Neural progenitor cell (in vitro differentiated cells): ENCODE data around the gene TRAK1. TPM values are rescaled to one million over a fixed set of nuclear protein-coding genes. Genes with fewer than 3 reads are reported as not detected.

Experiments
- DNase-seq: peaks from one replicate; pipeline ENCODE4 v3.0.0-alpha.2; 2016; ENCODE audit warnings: low spot score
- H2AFZ ChIP-seq: fragments of 200-600 bp; sonication (generic); replicated peaks from 2 replicates; pipeline ENCODE4 v1.6.1; 2016; ENCODE audit warnings: antibody characterized with exemption
- H3F3A ChIP-seq: fragments of 200-600 bp; sonication (generic); 2 replicates; pipeline ENCODE4 v1.6.1; 2016; ENCODE audit warnings: antibody characterized with exemption, low read depth
- H3K27ac ChIP-seq: fragments of 200-600 bp; sonication (generic); 2 replicates; pipeline ENCODE4 v1.5.1; 2016; ENCODE audit warnings: mild to moderate bottlenecking
- H3K27me3 ChIP-seq: fragments of 200-600 bp; sonication (generic); 2 replicates; pipeline ENCODE4 v1.6.1; 2016; ENCODE audit warnings: mild to moderate bottlenecking, moderate library complexity
- H3K36me3 ChIP-seq: fragments of 200-600 bp; sonication (generic); 2 replicates; pipeline ENCODE4 v1.5.1; 2016
- H3K4me1 ChIP-seq: fragments of 200-600 bp; sonication (generic); 2 replicates; pipeline ENCODE4 v1.6.1; 2016; ENCODE audit warnings: mixed run types
- H3K4me2 ChIP-seq: fragments of 200-600 bp; sonication (generic); 2 replicates; pipeline ENCODE4 v1.6.1; 2016
- H3K4me3 ChIP-seq: fragments of 200-600 bp; sonication (generic); 2 replicates; pipeline ENCODE4 v1.5.1; 2016
- H3K79me2 ChIP-seq: fragments of 200-600 bp; sonication (generic); 2 replicates; pipeline ENCODE4 v1.6.1; 2016; ENCODE audit warnings: low read depth
- H3K9ac ChIP-seq: fragments of 200-600 bp; sonication (generic); 2 replicates; pipeline ENCODE4 v1.6.1; 2016
- H3K9me3 ChIP-seq: fragments of 200-600 bp; sonication (generic); 2 replicates; pipeline ENCODE4 v1.5.1; 2016; ENCODE audit warnings: low read depth
- H4K20me1 ChIP-seq: fragments of 200-600 bp; sonication (generic); 2 replicates; pipeline ENCODE4 v1.6.1; 2016; ENCODE audit warnings: low read depth
- H3K27ac Mint-ChIP-seq: 3 replicates; pipeline ENCODE4 v1.8.0; 2021; ENCODE audit warnings: mixed read lengths
- H3K27me3 Mint-ChIP-seq: 2 replicates; pipeline ENCODE4 v1.8.0; 2022; ENCODE audit warnings: low read depth, mild to moderate bottlenecking, inconsistent platforms, moderate library complexity, mixed read lengths; ENCODE audit not compliant: insufficient read depth
- H3K36me3 Mint-ChIP-seq: 3 replicates; pipeline ENCODE4 v1.8.0; 2021; ENCODE audit warnings: mixed read lengths
- H3K4me1 Mint-ChIP-seq: 3 replicates; pipeline ENCODE4 v1.8.0; 2021; ENCODE audit warnings: mixed read lengths
- H3K4me3 Mint-ChIP-seq: 3 replicates; pipeline ENCODE4 v1.8.0; 2021; ENCODE audit warnings: mild to moderate bottlenecking, moderate library complexity, mixed read lengths
- H3K9me3 Mint-ChIP-seq: 3 replicates; pipeline ENCODE4 v1.8.0; 2020; ENCODE audit warnings: mixed read lengths
- EZH2 ChIP-seq: fragments of 200-600 bp; sonication (generic); IDR thresholded peaks from 2 replicates; pipeline ENCODE4 v1.6.1; 2017; ENCODE audit warnings: antibody characterized with exemption, mild to moderate bottlenecking, moderate library complexity
- EZH2phosphoT487 ChIP-seq: fragments of 200-600 bp; sonication (generic); IDR thresholded peaks from 2 replicates; pipeline ENCODE4 v1.6.1; 2017; ENCODE audit warnings: antibody characterized with exemption
- total RNA-seq: library from RNA; depleted of rRNA; stranded (reverse); fragments of >200 nt; gene quantifications from 2 replicates; pipeline ENCODE4 v1.2.3, GENCODE V29; 2015; ENCODE audit warnings: low replicate concordance
- TF ChIP-seq, protein P1 (sequence below): fragments of 200-600 bp; sonication (generic); IDR thresholded peaks from 2 replicates; pipeline ENCODE4 v1.5.1; 2017; ENCODE audit warnings: antibody characterized with exemption, mild to moderate bottlenecking

The TRAK1 gene
- total RNA-seq, 1 donor from 2014 or later: 32.2 TPM

DNA sequence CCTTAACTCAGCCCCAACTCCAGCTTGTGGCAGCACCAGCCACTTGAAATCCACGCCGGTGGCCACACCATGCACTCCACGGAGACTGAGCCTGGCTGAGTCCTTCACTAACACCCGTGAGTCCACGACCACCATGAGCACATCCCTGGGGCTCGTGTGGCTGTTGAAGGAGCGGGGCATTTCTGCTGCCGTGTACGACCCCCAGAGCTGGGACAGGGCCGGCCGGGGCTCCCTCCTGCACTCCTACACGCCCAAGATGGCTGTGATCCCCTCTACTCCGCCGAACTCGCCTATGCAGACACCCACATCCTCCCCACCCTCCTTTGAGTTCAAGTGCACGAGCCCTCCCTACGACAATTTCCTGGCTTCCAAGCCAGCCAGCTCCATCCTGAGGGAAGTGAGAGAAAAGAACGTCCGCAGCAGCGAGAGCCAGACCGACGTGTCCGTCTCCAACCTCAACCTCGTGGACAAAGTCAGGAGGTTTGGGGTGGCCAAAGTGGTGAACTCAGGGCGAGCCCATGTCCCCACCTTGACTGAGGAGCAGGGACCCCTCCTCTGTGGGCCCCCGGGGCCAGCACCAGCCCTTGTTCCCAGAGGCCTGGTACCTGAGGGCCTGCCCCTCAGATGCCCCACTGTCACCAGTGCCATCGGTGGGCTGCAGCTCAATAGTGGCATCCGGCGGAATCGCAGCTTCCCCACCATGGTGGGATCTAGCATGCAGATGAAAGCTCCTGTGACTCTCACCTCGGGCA is 132.0 kb downstream of the TRAK1 start:
- H3K36me3 ChIP-seq: no peaks in the 10 kb centered on the region
- no peak overlapping the region for H3K27ac Mint-ChIP-seq
- no peaks in the 10 kb centered on the region for H3K27me3 ChIP-seq
- DNase-seq: no peak
- no peak overlapping the region for H2AFZ ChIP-seq
- H3K4me2 ChIP-seq: no peak overlapping the region
- no peaks in the 10 kb centered on the region for H3F3A ChIP-seq
- H4K20me1 ChIP-seq: no peaks in the 10 kb centered on the region
- H3K4me1 ChIP-seq: peaks cover 6% of the 10 kb centered on the region
- peaks cover 19% of the 10 kb centered on the region for H3K36me3 Mint-ChIP-seq
- no peaks in the 10 kb centered on the region for H3K79me2 ChIP-seq
- no peak overlapping the region for H3K27ac ChIP-seq
- peaks cover 5% of the 10 kb centered on the region for H3K27me3 Mint-ChIP-seq
- H3K9ac ChIP-seq: no peak overlapping the region
- no peaks in the 10 kb centered on the region for H3K9me3 Mint-ChIP-seq
- H3K4me1 Mint-ChIP-seq: no peaks in the 10 kb centered on the region
- no peak for TF ChIP-seq EZH2
- TF ChIP-seq, protein P1, sequence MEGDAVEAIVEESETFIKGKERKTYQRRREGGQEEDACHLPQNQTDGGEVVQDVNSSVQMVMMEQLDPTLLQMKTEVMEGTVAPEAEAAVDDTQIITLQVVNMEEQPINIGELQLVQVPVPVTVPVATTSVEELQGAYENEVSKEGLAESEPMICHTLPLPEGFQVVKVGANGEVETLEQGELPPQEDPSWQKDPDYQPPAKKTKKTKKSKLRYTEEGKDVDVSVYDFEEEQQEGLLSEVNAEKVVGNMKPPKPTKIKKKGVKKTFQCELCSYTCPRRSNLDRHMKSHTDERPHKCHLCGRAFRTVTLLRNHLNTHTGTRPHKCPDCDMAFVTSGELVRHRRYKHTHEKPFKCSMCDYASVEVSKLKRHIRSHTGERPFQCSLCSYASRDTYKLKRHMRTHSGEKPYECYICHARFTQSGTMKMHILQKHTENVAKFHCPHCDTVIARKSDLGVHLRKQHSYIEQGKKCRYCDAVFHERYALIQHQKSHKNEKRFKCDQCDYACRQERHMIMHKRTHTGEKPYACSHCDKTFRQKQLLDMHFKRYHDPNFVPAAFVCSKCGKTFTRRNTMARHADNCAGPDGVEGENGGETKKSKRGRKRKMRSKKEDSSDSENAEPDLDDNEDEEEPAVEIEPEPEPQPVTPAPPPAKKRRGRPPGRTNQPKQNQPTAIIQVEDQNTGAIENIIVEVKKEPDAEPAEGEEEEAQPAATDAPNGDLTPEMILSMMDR: no peak
- no peak for TF ChIP-seq EZH2phosphoT487
- no peaks in the 10 kb centered on the region for H3K9me3 ChIP-seq
- no peak overlapping the region for H3K4me3 Mint-ChIP-seq
- H3K4me3 ChIP-seq: no peak overlapping the region

DNA sequence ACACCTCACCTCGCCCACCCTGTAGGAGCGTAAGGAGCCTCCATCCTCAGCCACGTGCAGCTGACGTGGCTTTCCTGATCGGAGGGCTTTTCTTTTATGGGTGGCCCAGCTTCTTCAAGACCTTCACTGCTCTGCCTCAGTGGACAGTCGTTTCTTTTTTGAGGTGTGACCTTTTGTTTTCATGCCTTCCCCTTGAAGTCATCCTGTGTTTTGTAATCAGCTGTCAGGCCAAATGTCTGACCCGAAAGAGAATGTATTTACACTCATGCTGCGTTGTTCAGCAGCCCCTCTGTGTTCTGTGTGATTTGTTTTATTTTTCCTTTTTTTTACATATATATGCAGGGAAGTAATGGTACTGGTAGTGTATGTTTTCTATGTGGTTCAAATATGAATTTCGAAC is 133.0 kb downstream of the TRAK1 start:
- H3K27ac Mint-ChIP-seq: no peak overlapping the region
- no peak overlapping the region for H3K4me3 Mint-ChIP-seq
- Histone ChIP-seq H3K9me3 (no peaks in the 10 kb centered on the region), H3F3A (no peaks in the 10 kb centered on the region), H4K20me1 (no peaks in the 10 kb centered on the region), H3K4me2 (no peak overlapping the region), H3K27me3 (no peaks in the 10 kb centered on the region), H3K9ac (no peak overlapping the region), H3K4me1 (peaks cover 6% of the 10 kb centered on the region), H3K27ac (no peak overlapping the region), H3K79me2 (no peaks in the 10 kb centered on the region), H3K36me3 (no peaks in the 10 kb centered on the region), H3K4me3 (no peak overlapping the region), H2AFZ (no peak overlapping the region)
- H3K9me3 Mint-ChIP-seq: no peaks in the 10 kb centered on the region
- H3K36me3 Mint-ChIP-seq: peaks cover 19% of the 10 kb centered on the region
- TF ChIP-seq, protein P1: no peak
- no peak for TF ChIP-seq EZH2phosphoT487
- no peak for TF ChIP-seq EZH2
- DNase-seq: no peak
- H3K27me3 Mint-ChIP-seq: peaks cover 5% of the 10 kb centered on the region
- no peaks in the 10 kb centered on the region for H3K4me1 Mint-ChIP-seq

DNA sequence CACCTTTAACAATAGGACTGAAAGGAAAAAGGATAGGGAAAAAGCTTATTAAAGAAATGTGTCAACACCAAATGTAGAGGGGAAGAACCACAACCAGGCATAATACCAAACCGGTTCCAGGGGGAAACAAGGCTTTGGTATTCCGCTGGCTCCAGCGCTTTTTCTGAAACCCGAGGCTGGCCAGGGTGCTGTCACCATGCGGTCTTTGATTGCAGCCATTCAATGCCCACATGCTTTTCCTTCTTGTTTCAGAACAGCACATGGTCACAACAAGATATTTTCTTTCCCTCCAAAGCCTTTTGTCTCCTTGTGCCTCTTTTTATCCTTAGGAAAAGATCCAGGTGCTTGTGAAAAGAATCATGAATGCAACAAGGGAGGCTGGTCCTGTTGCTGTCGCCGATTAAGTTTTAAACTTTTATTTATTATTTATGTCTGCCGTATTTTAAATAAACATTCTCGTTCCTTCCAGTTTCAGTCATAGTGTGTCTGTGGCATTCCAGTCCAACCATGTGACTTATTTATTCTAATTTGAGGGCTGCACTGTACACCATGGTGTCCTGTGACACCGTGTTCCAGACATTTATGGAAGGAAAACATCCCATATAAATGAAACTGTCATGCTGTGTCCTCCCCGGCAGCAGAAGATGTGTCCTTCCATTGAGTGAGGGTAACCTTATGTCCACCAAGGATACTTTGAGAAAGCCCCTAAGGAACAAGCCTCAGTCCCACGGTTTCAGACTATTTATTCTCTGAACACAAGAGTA is 133.7 kb downstream of the TRAK1 start:
- H3K79me2 ChIP-seq: no peaks in the 10 kb centered on the region

More for the DNA sequence above, 133.7 kb downstream of the TRAK1 start:
- no peaks in the 10 kb centered on the region for H3F3A ChIP-seq
- no peaks in the 10 kb centered on the region for H3K27me3 ChIP-seq
- DNase-seq: no peak
- no peaks in the 10 kb centered on the region for H3K9me3 Mint-ChIP-seq
- H3K27me3 Mint-ChIP-seq: peaks cover 10% of the 10 kb centered on the region
- H3K27ac Mint-ChIP-seq: no peak overlapping the region
- H2AFZ ChIP-seq: no peak overlapping the region
- peaks cover 6% of the 10 kb centered on the region for H3K4me1 ChIP-seq
- no peak overlapping the region for H3K4me3 Mint-ChIP-seq
- peaks cover 2% of the 10 kb centered on the region for H3K4me1 Mint-ChIP-seq
- H3K4me3 ChIP-seq: no peak overlapping the region
- H3K36me3 ChIP-seq: no peaks in the 10 kb centered on the region
- H3K36me3 Mint-ChIP-seq: peaks cover 18% of the 10 kb centered on the region
- H3K27ac ChIP-seq: no peak overlapping the region
- H4K20me1 ChIP-seq: no peaks in the 10 kb centered on the region
- H3K9me3 ChIP-seq: no peaks in the 10 kb centered on the region
- TF ChIP-seq, protein P1: no peak
- TF ChIP-seq EZH2phosphoT487 (no peak), EZH2 (no peak)
- no peak overlapping the region for H3K9ac ChIP-seq
- no peak overlapping the region for H3K4me2 ChIP-seq
